GM19395 (cell line): ENCODE data around the gene LIPC.

Experiments
- ATAC-seq: cut with Tn5 transposase; IDR thresholded peaks from one replicate; pipeline ENCODE4 v1.9.1; 2021; ENCODE audit warnings: mild to moderate bottlenecking, moderate library complexity; ENCODE audit not compliant: unreplicated experiment

Gene LIPC

GRCh38 chr15:58472221-58472620 lies 40.4 kb downstream of the LIPC start:
- no peak for ATAC-seq

DNA sequence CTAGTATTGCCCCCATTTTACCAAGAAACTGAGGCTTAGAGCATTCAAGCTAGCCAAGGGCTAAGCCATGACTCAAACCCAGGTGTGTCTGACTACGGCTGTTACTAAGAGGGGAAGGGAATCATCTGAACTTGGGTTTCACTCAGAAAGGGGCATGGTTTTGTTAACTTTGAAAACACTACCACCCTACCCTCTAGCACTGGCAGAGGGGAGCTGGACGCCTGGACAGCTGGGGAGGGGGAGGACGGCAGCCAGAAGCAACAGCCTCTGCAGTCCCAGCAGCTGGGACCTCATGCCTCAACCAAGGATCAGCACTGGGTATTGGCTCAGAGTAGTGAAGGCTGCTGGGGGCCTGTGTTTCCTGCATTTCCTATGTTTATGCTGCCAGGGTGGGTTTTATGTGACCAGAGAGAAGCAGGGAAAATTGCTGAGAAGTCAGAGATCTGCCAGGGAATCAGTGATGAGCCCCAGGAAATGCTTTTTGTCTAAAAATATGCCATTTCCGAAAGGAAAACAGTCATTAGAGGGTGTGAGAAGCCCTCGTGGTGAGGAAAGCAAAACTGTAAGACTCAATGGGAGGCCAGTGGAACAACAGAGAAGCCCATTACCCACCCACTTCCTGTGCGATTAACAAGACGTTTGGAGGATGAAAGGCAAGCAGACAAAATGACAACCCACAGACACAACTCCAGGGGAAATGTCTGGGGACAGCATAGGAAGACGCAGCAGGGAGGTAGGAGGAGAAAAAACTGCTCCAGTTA lies 41.2 kb downstream of the LIPC start:
- no peak for ATAC-seq

DNA sequence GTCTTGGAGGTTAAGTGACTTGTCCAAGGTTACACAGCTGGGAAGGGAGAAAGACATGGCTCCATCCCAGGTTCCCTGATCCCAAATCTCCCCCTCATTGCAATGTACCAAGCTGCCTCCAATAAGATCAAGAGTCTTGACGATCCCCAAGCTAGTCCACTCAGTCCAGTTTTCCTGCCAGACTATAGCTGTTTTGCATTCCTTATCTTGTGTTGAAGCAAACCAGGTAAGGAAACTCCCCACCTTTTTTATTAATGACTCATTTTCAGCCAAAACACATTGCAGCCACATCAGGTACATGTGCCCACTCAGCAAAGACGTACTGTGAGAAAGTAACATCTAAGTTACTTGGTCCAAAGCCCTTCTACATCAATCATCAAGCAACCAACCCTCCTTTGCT lies 41.9 kb downstream of the LIPC start:
- ATAC-seq = no peak

DNA sequence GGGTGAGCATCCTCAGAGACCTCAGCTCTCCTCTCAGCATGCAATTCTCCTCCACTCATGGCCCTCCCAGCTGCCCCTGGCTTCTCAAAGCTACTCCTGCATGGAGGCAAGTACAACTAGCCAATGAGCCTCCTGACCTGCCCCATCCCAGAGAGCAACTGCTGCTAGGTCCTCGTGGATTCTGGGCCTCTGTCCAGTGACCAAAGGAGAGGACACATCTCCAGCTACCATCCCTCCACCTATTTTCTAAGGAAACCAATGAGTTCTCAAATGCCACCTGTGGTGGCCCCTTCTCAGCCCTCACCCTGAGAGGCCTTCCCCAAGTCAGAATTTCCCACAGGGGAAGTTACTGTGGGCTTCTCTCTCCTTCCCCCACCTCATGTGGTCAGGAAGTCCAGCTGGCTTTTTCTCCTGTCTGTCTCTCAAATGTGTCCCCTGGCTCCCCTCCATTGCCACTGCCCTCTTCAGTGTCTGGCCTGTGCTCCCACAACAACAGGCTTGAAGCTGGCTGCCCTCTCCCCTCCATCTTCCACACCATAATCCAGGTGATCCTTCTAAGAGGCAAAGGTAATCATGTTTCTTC lies 43.0 kb downstream of the LIPC start:
- no peak for ATAC-seq

DNA sequence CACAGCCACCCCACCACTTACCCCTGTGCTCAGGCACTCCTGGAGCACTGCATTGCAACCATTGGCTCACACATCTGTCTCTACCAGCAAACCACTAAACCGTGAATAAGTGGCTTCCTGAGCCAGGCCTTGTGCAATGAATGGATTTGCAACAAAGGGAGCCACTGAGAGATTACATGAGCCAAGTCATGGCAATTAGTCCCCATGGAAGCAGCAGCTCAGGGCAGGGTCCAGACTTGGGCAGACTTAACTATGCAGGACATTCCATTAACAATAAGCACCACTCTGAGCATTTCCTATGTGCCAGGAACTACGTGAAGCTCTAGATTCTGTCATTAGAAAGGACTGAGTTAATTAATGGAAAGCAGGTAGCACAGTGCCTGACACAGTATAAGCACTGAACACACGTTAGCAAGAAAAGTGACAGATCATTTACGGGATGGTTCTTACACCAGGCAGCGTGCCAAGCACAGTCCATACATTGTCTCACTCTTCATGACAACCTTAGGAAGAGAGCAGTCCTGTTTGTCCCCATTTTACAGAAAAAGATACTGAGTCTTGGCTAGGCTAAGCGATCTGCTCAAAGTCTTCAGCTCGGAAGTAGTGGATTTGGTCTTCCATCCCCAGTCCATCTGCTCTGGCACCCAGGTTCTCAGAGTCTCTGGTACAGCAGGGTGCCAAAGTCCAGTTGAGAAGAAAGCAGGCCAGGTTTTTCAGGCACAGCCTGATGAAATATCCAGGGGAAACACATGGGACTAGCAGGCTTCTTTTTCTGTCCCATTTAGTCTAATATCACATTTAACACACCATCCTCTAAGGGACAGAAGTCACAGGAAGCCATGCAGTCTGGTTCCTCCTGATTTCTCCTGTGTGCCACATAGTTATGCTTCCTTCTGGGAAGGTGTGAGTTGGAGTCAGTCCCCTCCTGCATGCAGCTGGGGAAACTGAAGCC lies 44.1 kb downstream of the LIPC start:
- no peak for ATAC-seq

DNA sequence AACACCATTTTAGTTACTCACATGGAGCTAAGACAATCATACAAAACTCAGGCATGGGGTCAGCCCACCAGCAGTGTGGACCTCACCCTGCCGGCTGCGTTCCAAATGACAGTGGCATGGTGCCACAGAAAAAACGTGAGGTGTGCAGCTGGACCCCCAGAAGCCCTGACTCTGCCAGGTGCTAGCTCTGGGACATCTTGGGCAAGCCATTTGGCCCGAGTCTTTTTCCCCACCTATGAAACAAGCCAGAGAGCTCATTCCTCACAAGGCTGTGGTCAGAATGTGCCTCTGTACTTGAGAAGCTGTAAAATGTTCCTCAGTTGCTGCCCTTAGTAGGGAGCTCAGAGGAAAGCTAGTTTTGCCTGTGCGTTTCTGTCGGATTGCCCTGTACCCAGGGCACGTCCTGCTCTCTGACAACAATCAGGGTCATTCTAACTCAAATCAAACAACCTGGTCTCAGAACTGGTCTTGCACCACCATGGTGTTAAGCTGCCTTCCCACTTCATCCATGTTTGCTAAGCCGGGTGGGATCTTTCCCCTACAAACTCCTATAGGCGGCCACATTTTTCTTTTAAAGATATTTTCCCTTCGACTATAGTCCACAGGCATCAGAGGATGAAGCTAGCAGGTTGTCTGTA lies 44.9 kb downstream of the LIPC start:
- ATAC-seq = no peak

- no peak for ATAC-seq
These were observed 45.4 kb downstream of the LIPC start for GRCh38 chr15:58477170-58477569.

DNA sequence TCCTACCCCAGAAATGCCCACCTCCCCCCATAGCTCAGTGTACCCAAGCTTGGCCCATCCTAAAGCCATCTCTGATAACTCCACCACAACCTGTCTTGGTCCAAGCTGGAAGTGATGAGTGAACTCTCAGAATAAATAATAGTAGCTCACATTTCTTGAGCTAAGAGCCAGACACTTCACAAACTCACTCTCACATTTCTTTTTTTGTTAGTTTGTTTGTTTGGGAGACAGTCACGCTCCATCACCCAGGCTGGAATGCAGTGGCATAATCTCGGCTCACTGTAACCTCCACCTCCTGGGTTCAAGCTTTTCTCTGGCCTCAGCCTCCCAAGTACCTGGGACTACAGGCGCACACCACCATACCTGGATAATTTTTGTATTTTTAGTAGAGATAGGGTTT lies 46.2 kb downstream of the LIPC start:
- ATAC-seq = no peak

DNA sequence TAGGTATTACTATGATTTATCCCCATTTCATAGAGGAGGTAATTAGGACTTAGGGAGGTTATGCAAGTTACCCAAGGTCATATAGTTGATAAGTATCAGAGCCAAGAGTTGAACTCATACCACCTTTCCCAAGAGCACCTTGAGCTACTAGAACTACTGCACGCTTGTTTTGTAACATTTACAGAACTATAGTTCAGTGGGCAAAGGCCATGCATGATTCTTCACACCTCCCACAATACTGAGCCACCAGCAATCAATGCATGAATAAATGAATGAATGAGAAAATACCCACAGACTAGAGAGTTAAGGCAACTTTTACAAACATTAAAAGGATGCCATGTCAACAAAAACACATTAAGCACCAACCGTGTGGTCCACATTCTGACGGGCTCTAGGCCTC lies 46.8 kb downstream of the LIPC start:
- ATAC-seq = no peak

GRCh38 chr15:58479941-58480340 lies 48.1 kb downstream of the LIPC start:
- ATAC-seq = no peak

GRCh38 chr15:58483376-58483775 lies 51.6 kb downstream of the LIPC start:
- ATAC-seq = no peak

GRCh38 chr15:58484791-58485600 lies 53.2 kb downstream of the LIPC start:
- no peak for ATAC-seq

GRCh38 chr15:58486062-58486461 lies 54.3 kb downstream of the LIPC start:
- no peak for ATAC-seq

DNA sequence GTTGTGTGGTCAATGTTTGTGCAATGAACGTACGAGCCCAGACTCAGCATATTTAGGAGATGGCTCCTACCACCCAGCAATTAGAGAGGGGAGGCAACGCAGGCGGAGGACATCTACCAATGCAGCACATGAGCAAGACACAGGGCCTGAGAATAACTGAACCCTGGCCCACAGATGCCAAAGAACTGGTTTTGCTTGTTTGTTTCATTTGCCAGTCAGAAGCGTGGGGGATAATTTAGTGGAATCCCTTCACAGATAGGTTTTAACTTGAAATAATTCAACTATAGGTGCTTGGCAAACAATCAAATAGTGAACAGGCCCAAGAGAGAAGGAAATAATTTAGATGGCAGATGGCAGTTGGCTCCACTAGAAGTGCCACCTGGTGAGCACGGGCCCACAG lies 54.8 kb downstream of the LIPC start:
- no peak for ATAC-seq

GRCh38 chr15:58487041-58487723 lies 55.4 kb downstream of the LIPC start:
- no peak for ATAC-seq

DNA sequence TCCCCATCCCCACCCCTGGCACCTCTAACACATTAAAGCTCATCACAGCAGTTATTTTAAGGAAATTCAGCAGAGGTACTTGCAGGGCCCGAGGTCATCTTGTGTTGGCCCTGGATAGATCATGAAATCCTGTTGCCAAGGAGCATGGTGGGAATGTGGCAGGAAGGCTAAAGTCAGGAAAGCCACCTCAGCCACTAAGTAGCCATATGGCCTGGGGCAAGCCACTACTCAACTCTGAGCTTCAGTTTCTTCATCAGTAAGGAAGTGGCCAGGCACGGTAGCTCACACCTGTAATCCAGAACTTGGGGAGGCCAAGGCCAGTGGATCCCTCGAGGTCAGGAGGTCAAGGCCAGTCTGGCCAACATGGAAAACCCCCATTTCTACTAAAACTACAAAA lies 55.9 kb downstream of the LIPC start:
- no peak for ATAC-seq

DNA sequence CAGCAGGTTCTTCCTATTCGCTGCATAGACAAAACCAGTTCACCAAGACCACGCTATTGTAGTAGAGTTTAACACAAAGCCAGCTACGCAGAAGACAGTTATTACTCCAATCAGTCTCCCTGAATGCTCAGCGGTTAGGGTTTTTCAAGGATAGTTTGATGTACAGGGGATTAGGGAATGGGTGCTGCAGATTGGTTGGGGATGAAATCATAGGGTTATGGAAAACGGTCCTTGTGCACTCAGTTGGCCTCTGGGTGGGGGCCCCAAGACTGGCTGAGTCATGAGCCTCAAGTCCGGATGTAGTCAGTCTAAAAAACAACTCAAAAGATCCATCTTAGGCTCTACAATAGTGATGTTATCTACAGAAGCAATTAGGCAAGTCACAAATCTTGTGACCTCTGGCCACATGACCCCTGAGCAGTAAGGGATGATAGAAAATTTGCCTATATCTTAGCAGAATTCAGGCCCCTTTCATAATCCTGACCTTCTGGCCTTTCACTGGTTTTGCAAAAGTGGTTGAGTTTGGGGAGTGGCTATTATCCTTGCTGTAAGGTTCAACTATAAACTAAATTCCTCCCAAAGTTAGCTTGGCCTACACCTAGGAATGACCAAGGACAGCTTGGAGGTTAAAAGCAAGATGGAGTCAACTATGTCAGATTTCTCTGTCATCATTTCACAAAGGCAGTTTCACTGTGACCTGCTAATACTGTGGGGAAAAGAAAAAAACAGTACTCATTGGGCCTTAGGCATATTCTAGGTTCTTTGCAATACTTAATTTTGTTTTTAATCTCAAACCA lies 57.7 kb downstream of the LIPC start:
- no peak for ATAC-seq

- ATAC-seq = no peak
These were observed 58.5 kb downstream of the LIPC start for GRCh38 chr15:58490086-58490887.
